Loucy (cell line): Measurements from ENCODE around the gene HHIP.
"Not testable (repeated sequence)": the region's sequence is repeated elsewhere in the genome, so short reads cannot be mapped to it uniquely, and the experiment has no call there.

Source experiments
- H2AFZ ChIP-seq: fragments of 200-600 bp; sonication (generic); 2 replicates; pipeline ENCODE4 v1.6.0; 2016; ENCODE audit warnings: antibody characterized with exemption, mild to moderate bottlenecking, low read length, moderate library complexity
- H3F3A ChIP-seq: fragments of 200-600 bp; 2 replicates; pipeline ENCODE4 v1.6.0; 2016; ENCODE audit warnings: antibody characterized with exemption, low read depth, mild to moderate bottlenecking
- H3K27me3 ChIP-seq: fragments of 200-600 bp; sonication (generic); 2 replicates; pipeline ENCODE4 v1.6.1; 2014; ENCODE audit warnings: low read length, mild to moderate bottlenecking; ENCODE audit not compliant: insufficient read depth, poor library complexity, severe bottlenecking
- H3K36me3 ChIP-seq: fragments of 200-600 bp; sonication (generic); 2 replicates; pipeline ENCODE4 v1.6.1; 2016; ENCODE audit warnings: low read length; ENCODE audit not compliant: insufficient read depth
- H3K4me1 ChIP-seq: fragments of 200-600 bp; sonication (generic); 2 replicates; pipeline ENCODE4 v1.5.1; 2014; ENCODE audit warnings: low read length, mild to moderate bottlenecking; ENCODE audit not compliant: insufficient read depth, poor library complexity, severe bottlenecking
- H3K4me2 ChIP-seq: fragments of 200-600 bp; sonication (generic); 2 replicates; pipeline ENCODE4 v1.6.0; 2014; ENCODE audit warnings: antibody characterized with exemption, low read length, low read depth, mild to moderate bottlenecking; ENCODE audit not compliant: poor library complexity, severe bottlenecking
- H3K4me3 ChIP-seq: fragments of 200-600 bp; sonication (generic); 2 replicates; pipeline ENCODE4 v1.5.1; 2014; ENCODE audit warnings: low read length, mild to moderate bottlenecking, mixed read lengths; ENCODE audit not compliant: poor library complexity, severe bottlenecking
- H3K79me2 ChIP-seq: fragments of 200-600 bp; sonication (generic); 2 replicates; pipeline ENCODE4 v1.6.1; 2014; ENCODE audit warnings: low read length; ENCODE audit not compliant: insufficient read depth
- H3K9ac ChIP-seq: fragments of 200-600 bp; sonication (generic); 2 replicates; pipeline ENCODE4 v1.6.0; 2014; ENCODE audit warnings: mild to moderate bottlenecking, low read depth, low read length, moderate library complexity; ENCODE audit not compliant: poor library complexity, severe bottlenecking
- H3K9me2 ChIP-seq: fragments of 200-600 bp; sonication (generic); replicated peaks from 2 replicates; pipeline ENCODE4 v1.6.1; 2016; ENCODE audit warnings: low read depth, low read length, mixed read lengths
- H3K9me3 ChIP-seq: fragments of 200-600 bp; sonication (generic); 2 replicates; pipeline ENCODE4 v1.6.1; 2014; ENCODE audit warnings: mild to moderate bottlenecking, antibody characterized with exemption, low read length, low read depth; ENCODE audit not compliant: insufficient read depth
- H4K20me1 ChIP-seq: fragments of 200-600 bp; sonication (generic); 2 replicates; pipeline ENCODE4 v1.6.0; 2014; ENCODE audit warnings: antibody characterized with exemption, low read length, mild to moderate bottlenecking; ENCODE audit not compliant: insufficient read depth, poor library complexity, severe bottlenecking
- EZH2phosphoT487 ChIP-seq: fragments of 200-600 bp; IDR thresholded peaks from 2 replicates; pipeline ENCODE4 v1.6.1; 2018; ENCODE audit warnings: antibody characterized with exemption, mild to moderate bottlenecking, moderate library complexity, borderline replicate concordance
- TF ChIP-seq, protein P1 (sequence below): fragments of 200-600 bp; sonication (generic); conservative IDR thresholded peaks from 2 replicates; pipeline ENCODE4 v1.5.1; 2014; ENCODE audit warnings: mild to moderate bottlenecking, antibody characterized with exemption, low read length

The HHIP gene

DNA sequence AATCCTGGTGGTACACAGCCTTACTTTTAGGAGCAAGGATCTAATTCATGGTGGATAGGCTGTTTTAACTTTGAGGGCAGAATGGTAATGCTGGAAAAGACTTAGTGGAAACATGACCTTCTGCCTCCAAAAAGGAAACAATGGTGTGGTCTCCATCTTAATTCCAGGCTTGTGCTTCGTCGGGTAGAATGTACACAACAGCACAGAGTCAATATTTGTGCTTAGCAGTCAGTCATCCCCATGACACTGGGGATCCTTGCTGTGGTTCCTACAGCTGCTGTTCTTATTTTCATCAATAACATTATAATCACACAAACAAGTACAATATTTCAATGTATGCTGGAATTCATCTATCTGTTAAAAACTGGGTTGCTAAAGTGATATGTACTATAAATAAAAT, 104.4 kb downstream of the HHIP start:
- H4K20me1 ChIP-seq, result no peaks in the 10 kb centered on the region
- H3K79me2 ChIP-seq, result no peaks in the 10 kb centered on the region
- no peaks in the 10 kb centered on the region for H3K9me3 ChIP-seq
- no peaks in the 10 kb centered on the region for H3K9me2 ChIP-seq
- no peaks in the 10 kb centered on the region for H3K36me3 ChIP-seq
- no peak overlapping the region for H2AFZ ChIP-seq
- H3K9ac ChIP-seq, result no peak overlapping the region
- H3K27me3 ChIP-seq, result no peaks in the 10 kb centered on the region
- no peak for TF ChIP-seq EZH2phosphoT487
- TF ChIP-seq, protein P1, sequence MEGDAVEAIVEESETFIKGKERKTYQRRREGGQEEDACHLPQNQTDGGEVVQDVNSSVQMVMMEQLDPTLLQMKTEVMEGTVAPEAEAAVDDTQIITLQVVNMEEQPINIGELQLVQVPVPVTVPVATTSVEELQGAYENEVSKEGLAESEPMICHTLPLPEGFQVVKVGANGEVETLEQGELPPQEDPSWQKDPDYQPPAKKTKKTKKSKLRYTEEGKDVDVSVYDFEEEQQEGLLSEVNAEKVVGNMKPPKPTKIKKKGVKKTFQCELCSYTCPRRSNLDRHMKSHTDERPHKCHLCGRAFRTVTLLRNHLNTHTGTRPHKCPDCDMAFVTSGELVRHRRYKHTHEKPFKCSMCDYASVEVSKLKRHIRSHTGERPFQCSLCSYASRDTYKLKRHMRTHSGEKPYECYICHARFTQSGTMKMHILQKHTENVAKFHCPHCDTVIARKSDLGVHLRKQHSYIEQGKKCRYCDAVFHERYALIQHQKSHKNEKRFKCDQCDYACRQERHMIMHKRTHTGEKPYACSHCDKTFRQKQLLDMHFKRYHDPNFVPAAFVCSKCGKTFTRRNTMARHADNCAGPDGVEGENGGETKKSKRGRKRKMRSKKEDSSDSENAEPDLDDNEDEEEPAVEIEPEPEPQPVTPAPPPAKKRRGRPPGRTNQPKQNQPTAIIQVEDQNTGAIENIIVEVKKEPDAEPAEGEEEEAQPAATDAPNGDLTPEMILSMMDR, result no peak
- no peaks in the 10 kb centered on the region for H3F3A ChIP-seq
- peaks cover 18% of the 10 kb centered on the region for H3K4me1 ChIP-seq
- H3K4me3 ChIP-seq, result no peak overlapping the region
- H3K4me2 ChIP-seq, result no peak overlapping the region

DNA sequence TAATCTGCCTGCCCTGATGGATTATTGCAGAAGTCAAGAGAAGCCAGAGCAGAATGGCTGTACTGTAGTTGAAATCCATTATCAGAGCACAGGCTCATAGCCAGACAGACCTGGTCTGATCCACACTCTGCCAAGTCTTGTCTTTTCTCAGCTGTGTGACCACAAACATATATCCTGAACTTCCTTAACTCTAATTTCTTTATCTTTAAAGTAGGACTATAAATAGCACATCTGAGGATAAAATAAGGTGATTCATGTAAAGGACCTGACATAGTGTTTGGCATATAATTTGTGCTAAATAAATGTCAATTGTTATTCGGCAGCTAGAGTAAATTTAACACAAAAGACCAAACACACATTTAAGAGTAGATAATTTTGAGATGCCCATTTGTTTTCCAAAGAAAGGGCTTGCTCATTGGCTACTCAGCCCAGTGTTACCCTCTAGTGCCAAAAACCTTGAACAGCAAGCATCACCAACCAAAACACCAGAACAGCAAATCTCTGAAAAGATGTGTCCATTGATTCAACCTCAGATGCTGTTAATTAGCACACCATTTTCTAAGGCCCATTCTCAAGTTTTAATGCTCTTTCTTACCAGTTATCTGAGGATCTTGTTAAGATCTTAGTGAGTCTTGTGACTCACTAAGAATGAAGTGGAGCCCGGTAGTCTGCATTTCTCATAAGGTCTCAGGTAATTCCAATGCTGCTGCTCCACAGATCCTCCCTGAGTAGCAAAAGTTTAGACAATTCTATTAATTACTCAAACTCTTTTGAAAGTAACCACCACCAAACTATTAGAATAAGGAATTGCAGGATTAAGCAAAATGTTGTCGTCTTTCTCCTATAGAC, 108.8 kb downstream of the HHIP start:
- Histone ChIP-seq H2AFZ (no peak overlapping the region), H3F3A (no peaks in the 10 kb centered on the region), H3K27me3 (no peaks in the 10 kb centered on the region), H3K9me2 (no peaks in the 10 kb centered on the region), H3K9me3 (no peaks in the 10 kb centered on the region), H3K36me3 (no peaks in the 10 kb centered on the region), H3K4me2 (peak overlapping the region; percentile 51), H3K4me3 (peak overlapping the region; percentile 33), H3K79me2 (no peaks in the 10 kb centered on the region), H3K9ac (peak overlapping the region; percentile 5), H4K20me1 (no peaks in the 10 kb centered on the region), H3K4me1 (peaks cover 18% of the 10 kb centered on the region)
- no peak for TF ChIP-seq EZH2phosphoT487
- TF ChIP-seq, protein P1, result peak; percentile 84

DNA sequence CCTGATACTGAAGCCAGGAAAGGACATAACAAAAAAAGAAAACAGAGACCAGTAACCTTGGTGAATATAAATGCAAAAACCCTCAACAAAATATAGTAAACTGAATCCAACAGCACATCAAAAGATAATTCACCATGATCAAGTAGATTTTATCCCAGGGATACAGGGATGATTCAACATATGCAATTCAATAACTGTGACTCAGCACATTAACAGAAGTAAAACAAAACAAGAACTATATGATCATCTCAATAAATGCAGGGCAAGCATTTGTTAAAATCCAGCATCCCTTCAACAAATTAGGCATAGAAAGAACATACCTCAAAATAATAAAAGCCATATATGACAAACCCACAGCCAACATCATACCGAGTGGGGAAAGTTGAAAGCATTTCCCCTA, 112.0 kb downstream of the HHIP start:
- no peak overlapping the region for H3K4me3 ChIP-seq
- H3K4me2 ChIP-seq, result no peak overlapping the region
- no peak overlapping the region for H2AFZ ChIP-seq
- no peaks in the 10 kb centered on the region for H3K9me2 ChIP-seq
- peaks cover 16% of the 10 kb centered on the region for H3K4me1 ChIP-seq
- H3K9ac ChIP-seq, result no peak overlapping the region
- no peaks in the 10 kb centered on the region for H3F3A ChIP-seq
- H4K20me1 ChIP-seq, result no peaks in the 10 kb centered on the region
- no peak for TF ChIP-seq EZH2phosphoT487
- TF ChIP-seq, protein P1, result no peak
- H3K9me3 ChIP-seq, result no peaks in the 10 kb centered on the region
- H3K79me2 ChIP-seq, result no peaks in the 10 kb centered on the region
- no peaks in the 10 kb centered on the region for H3K36me3 ChIP-seq
- H3K27me3 ChIP-seq, result no peaks in the 10 kb centered on the region

DNA sequence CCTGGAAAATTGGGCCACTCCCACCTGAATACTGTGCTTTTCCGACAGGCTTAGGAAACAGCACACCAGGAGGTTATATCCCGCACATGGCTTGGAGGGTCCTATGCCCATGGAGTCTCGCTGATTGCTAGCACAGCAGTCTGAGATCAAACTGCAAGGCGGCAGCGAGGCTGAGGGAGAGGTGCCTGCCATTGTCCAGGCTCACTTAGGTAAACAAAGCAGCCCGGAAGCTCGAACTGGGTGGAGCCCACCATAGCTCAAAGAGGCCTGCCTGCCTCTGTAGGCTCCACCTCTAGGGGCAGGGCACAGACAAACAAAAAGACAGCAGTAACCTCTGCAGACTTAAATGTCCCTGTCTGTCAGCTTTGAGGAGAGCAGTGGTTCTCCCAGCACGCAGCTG, 122.9 kb downstream of the HHIP start:
- not testable (repeated sequence) for H3K4me2 ChIP-seq, H3K9ac ChIP-seq

More for the DNA sequence above, 122.9 kb downstream of the HHIP start:
- not testable (repeated sequence) for H3K4me1 ChIP-seq, H3K36me3 ChIP-seq, H3K79me2 ChIP-seq, H3F3A ChIP-seq, H3K27me3 ChIP-seq, H3K4me3 ChIP-seq, H3K9me3 ChIP-seq, H4K20me1 ChIP-seq, H2AFZ ChIP-seq, H3K9me2 ChIP-seq
